BE2C (cell line): ENCODE measurements around the gene ABLIM1.
A peak's percentile ranks its signal among the peaks of the same experiment; 100 is the strongest.

Experiments used
- DNase-seq: peaks from one replicate; pipeline ENCODE4 v3.0.0-alpha.2; 2020
- H3K27me3 ChIP-seq: fragments of 250-450 bp; sonication (Bioruptor Pico); 2 replicates; pipeline ENCODE4 v1.5.1; 2020; ENCODE audit warnings: mild to moderate bottlenecking
- H3K36me3 ChIP-seq: fragments of 250-450 bp; sonication (Bioruptor Pico); 2 replicates; pipeline ENCODE4 v1.5.1; 2020; ENCODE audit warnings: mild to moderate bottlenecking
- H3K4me1 ChIP-seq: fragments of 250-450 bp; sonication (Bioruptor Pico); 2 replicates; pipeline ENCODE4 v1.5.1; 2020
- H3K4me3 ChIP-seq: 2 replicates; pipeline ENCODE4 v1.5.1; 2011; ENCODE audit warnings: low read depth, low read length
- H3K9me3 ChIP-seq: fragments of 250-450 bp; sonication (Bioruptor Pico); 2 replicates; pipeline ENCODE4 v1.5.1; 2020
- TF ChIP-seq, protein P1 (sequence below): IDR thresholded peaks from 2 replicates; pipeline ENCODE4 v1.5.1; 2012; ENCODE audit warnings: mild to moderate bottlenecking, low read depth, low read length

Gene ABLIM1

DNA sequence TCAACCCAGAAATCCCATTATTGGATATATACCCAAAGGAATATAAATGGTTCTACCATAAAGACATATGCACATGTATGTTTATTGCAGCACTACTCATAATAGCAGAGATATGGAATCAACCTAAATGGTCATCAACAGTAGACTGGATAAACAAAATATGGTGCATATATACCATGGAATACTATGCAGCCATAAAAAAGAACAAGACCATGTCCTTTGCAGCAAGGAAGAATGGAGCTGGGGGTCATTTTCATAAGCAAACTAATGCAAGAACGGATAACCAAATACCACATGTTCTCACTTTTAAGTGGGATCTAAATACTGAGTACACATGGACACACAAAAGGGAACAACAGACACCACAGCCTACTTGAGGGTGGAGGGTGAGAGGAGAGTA lies 251.6 kb downstream of the ABLIM1 start:
- Histone ChIP-seq H3K4me3 (no peak overlapping the region), H3K27me3 (peaks cover 36% of the 10 kb centered on the region), H3K9me3 (no peaks in the 10 kb centered on the region), H3K36me3 (no peaks in the 10 kb centered on the region), H3K4me1 (no peaks in the 10 kb centered on the region)
- no peak for DNase-seq
- TF ChIP-seq, protein P1, sequence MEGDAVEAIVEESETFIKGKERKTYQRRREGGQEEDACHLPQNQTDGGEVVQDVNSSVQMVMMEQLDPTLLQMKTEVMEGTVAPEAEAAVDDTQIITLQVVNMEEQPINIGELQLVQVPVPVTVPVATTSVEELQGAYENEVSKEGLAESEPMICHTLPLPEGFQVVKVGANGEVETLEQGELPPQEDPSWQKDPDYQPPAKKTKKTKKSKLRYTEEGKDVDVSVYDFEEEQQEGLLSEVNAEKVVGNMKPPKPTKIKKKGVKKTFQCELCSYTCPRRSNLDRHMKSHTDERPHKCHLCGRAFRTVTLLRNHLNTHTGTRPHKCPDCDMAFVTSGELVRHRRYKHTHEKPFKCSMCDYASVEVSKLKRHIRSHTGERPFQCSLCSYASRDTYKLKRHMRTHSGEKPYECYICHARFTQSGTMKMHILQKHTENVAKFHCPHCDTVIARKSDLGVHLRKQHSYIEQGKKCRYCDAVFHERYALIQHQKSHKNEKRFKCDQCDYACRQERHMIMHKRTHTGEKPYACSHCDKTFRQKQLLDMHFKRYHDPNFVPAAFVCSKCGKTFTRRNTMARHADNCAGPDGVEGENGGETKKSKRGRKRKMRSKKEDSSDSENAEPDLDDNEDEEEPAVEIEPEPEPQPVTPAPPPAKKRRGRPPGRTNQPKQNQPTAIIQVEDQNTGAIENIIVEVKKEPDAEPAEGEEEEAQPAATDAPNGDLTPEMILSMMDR: no peak

DNA sequence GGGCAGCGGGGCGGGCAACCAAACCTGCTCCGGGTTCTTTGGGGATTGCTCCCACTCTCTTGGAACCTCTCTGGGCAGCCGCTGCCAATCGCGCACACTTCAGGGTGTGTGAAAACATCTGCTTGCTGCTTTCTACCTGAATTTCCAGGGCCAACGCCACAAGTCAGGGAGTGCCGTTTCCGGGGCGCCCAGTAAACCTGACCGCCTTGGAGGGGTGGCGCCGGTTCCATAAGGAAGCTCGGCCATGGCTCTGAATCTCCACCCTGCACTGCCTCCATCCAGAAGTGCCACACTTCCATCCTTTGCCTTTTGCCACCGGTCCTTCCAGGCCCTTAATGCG lies 253.1 kb downstream of the ABLIM1 start:
- Histone ChIP-seq H3K9me3 (no peaks in the 10 kb centered on the region), H3K4me1 (no peaks in the 10 kb centered on the region), H3K4me3 (no peak overlapping the region), H3K27me3 (peaks cover 38% of the 10 kb centered on the region), H3K36me3 (no peaks in the 10 kb centered on the region)
- no peak for DNase-seq
- TF ChIP-seq, protein P1: no peak

- H3K4me1 ChIP-seq: no peaks in the 10 kb centered on the region
- H3K27me3 ChIP-seq: peaks cover 38% of the 10 kb centered on the region
- TF ChIP-seq, protein P1: no peak
- H3K9me3 ChIP-seq: no peaks in the 10 kb centered on the region
- peak; percentile 11 for DNase-seq
- H3K4me3 ChIP-seq: peak within 1 kb of the TSS; percentile 12
- H3K36me3 ChIP-seq: no peaks in the 10 kb centered on the region
Observed at GRCh38 chr10:114404171-114405010, 253.7 kb downstream of the ABLIM1 start, which contains the start of gene AFAP1L2. Gene AFAP1L2 (minus strand): TSS chr10:114404502. CDS start chr10:114404455, 47 bp downstream.

- no peaks in the 10 kb centered on the region for H3K9me3 ChIP-seq
- no peaks in the 10 kb centered on the region for H3K4me1 ChIP-seq
- peak overlapping the region; percentile 12 for H3K4me3 ChIP-seq
- peaks cover 38% of the 10 kb centered on the region for H3K27me3 ChIP-seq
- no peak for DNase-seq
- H3K36me3 ChIP-seq: no peaks in the 10 kb centered on the region
- TF ChIP-seq, protein P1: peak; percentile 16; the same call in 1 of the 2 replicates
Observed at GRCh38 chr10:114403541-114404161, 254.4 kb downstream of the ABLIM1 start.

- H3K27me3 ChIP-seq: peaks cover 38% of the 10 kb centered on the region
Observed at GRCh38 chr10:114402871-114403540, 255.1 kb downstream of the ABLIM1 start.

More at GRCh38 chr10:114402871-114403540, 255.1 kb downstream of the ABLIM1 start:
- no peaks in the 10 kb centered on the region for H3K9me3 ChIP-seq
- no peaks in the 10 kb centered on the region for H3K4me1 ChIP-seq
- H3K36me3 ChIP-seq: no peaks in the 10 kb centered on the region
- TF ChIP-seq, protein P1: no peak
- no peak for DNase-seq
- no peak overlapping the region; the same call in 1 of the 2 replicates for H3K4me3 ChIP-seq
